HG02588 (cell line): ENCODE measurements around the gene AGK.
"Not testable (repeated sequence)": the region's sequence is repeated elsewhere in the genome, so short reads cannot be mapped to it uniquely, and the experiment has no call there.

Experiments used
- ATAC-seq: cut with Tn5 transposase; IDR thresholded peaks from one replicate; pipeline ENCODE4 v1.9.1; 2021; ENCODE audit warnings: mild to moderate bottlenecking, moderate library complexity; ENCODE audit not compliant: unreplicated experiment

Gene AGK

GRCh38 chr7:141673346-141673745 is 122.1 kb downstream of the AGK start:
- no peak for ATAC-seq

- no peak for ATAC-seq
These were observed 123.0 kb downstream of the AGK start for GRCh38 chr7:141674171-141674671.

GRCh38 chr7:141674702-141675101 is 123.5 kb downstream of the AGK start:
- ATAC-seq = no peak

- no peak for ATAC-seq
These were observed 124.4 kb downstream of the AGK start for GRCh38 chr7:141675436-141676215.

DNA sequence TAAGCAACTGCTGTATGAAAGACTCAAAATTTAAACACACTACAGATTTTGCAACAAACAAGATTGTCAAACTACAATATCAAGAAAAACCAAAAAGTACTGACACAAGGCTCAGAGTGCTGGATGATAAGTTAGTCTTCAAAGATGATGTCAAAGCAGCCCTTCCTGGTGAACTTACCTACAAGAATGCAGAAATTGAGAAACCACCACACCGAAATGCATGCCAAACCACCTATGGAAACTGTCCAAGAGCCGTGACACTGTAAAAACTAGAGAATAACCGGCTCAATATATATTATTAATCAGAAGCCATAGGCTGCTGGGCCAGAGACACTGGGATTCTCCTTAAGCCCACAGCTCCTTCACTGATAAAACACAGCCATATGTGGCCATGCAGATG is 125.4 kb downstream of the AGK start:
- ATAC-seq = no peak

- ATAC-seq = no peak
These were observed 127.8 kb downstream of the AGK start for GRCh38 chr7:141679014-141679413.

DNA sequence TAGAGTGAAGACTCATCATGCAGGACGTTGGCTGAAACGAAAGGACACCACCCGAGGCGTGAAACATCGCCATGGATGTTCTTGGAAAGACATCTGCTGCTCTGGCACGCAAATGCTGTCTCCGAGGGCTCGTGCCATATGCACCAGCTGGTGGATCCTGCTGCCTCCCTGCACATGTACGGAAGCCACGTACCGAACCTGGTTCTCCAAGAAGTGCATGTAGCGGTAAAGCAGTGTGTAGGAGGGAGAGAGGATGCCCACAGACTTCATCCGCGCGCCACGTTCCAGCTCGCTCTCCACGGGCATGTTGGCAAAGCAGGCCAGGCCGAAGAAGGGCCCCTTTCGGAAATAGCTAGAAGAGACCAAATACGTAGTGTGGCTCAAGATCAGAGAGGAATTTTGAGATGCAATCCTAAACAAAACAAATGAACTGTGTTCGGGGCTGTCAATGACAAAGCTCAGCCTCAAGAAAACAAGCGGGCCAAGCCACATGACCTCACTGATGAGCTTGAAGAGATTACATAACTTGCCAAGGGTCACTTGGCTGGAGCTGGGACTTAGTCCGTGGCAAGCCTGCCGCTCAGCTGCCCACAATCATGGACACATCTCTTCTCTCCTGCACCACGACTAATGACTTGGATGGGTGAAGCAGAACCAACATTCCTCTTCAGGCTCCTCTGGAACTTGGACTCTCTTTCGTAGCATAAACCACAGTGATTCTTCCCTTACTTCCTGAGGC is 134.2 kb downstream of the AGK start:
- ATAC-seq = no peak

DNA sequence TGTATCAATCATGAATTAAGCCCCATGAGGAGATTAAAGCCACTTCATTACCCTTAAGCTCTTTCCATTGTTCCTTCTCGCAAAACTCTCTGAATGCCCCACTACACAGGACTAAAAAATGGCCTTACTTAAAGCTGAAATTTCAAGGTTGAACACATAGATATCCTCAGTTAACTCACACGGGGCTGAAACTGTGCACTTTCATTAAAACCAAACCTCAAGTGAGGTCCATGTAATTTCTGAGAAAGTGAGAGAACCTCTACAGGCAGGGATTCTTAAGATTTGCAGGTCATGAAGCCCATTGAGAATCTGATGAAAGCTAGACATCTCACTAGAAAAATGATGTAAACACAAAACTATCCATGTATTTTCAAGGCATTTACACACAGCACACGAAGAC is 134.9 kb downstream of the AGK start:
- no peak for ATAC-seq

DNA sequence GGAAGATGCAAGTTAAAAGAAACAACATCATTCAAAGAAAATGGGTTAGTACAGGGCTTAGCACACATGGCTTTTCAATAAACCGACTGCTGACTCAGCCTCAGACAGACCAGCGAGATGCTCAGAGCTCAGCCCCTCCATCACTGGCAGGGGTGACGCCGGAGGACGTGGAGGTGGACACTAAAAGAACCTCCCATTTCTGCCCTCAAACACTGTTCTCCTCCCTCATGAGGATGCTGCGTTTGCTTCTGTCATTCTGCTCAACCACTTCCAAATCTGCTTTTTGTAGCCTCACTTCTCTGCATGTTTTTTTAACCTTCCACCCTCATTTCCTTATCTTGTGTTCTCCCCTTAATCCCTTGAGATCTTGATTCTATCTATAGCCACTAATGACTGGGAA is 135.5 kb downstream of the AGK start:
- ATAC-seq = no peak

GRCh38 chr7:141688043-141688442 is 136.8 kb downstream of the AGK start:
- no peak for ATAC-seq

GRCh38 chr7:141689072-141689825 is 138.0 kb downstream of the AGK start:
- not testable (repeated sequence) for ATAC-seq

- ATAC-seq = no peak
These were observed 140.3 kb downstream of the AGK start for GRCh38 chr7:141691540-141691939.

DNA sequence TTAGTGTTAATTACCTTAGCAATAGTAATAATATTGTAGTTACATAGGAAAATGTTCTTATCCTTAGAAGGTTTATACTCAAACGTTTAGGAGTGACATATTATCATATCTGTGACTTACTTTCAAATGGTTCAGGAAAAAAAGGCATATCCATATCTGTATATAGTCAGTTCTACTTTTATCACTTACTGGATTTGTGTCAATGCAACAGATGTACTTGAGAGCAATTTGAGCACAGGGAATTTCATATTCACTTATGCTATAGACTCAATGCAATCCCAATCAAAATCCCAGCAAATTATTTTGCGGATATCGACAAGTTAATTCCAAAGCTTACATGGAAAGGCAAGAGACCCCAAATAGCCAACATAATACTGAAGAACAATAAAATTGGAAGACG is 140.8 kb downstream of the AGK start:
- ATAC-seq = no peak

DNA sequence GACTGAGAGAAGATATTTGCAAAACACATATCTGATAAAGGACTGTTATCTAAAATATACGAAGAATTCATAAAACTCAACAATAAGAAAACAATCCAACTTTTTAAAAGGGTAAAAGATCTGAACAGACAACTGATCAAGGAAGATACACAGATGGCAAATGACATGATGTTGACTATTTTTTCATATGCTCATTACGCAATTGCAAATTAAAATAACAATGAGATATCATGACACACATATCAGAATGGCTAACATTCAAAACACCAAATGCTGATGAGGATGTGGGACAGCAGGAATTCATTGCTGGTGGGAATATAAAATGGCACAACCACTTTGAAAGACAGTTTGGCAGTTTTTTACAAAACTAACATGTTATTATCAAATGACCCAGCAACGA is 141.9 kb downstream of the AGK start:
- no peak for ATAC-seq

DNA sequence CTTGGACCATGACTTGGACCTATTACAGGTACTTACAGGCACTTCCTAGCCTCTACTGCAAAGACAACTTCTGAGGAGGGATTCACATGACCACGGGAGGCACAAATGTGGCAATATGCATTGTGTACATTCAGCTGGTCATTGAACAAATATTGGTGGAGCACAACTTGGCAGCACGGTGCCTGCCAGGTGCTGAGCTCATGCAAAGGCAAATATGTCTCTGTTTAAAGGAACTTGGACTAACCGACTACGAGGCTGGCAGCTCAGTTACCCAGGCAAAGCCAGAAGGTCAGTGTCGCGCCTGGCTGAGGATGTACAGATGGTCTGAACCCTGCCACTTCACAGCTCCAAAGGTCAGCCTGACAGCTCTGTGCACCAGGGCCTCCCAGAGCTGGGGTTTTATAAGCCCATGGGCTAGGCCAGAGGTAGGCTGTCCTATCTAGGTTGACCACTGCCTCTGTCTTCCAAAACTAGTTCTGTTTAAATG is 144.6 kb downstream of the AGK start:
- ATAC-seq = no peak

GRCh38 chr7:141696348-141696747 is 145.1 kb downstream of the AGK start:
- ATAC-seq = no peak

- ATAC-seq = no peak
These were observed 146.1 kb downstream of the AGK start for GRCh38 chr7:141697211-141697871.

GRCh38 chr7:141698247-141699015 is 147.2 kb downstream of the AGK start:
- ATAC-seq = no peak

DNA sequence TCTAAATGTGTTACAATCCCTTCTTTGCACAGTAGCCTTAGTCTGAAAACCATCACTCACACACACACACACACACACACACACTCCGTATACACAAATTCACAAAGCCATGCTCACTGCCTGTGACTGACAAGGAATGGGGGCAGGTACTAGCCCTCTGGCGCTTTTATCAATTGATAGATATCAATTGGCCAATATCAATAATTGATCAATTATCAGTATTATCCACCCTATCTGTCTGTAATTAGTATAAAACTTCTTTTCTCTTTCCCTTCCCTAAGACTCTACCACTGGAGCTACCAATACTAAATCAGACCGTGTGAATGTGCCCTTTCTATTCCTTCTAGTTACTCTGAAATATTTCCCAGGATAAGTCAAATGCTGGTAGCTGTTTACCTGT is 148.7 kb downstream of the AGK start:
- no peak for ATAC-seq

GRCh38 chr7:141700296-141700847 is 149.2 kb downstream of the AGK start:
- no peak for ATAC-seq
